ENCODE data around the gene AGAP1. TPM values are rescaled to one million over a fixed set of nuclear protein-coding genes. Genes with fewer than 3 reads are reported as not detected.

The AGAP1 gene
- total RNA-seq, 1 donor from 2014 or later, result 39.4 TPM

DNA sequence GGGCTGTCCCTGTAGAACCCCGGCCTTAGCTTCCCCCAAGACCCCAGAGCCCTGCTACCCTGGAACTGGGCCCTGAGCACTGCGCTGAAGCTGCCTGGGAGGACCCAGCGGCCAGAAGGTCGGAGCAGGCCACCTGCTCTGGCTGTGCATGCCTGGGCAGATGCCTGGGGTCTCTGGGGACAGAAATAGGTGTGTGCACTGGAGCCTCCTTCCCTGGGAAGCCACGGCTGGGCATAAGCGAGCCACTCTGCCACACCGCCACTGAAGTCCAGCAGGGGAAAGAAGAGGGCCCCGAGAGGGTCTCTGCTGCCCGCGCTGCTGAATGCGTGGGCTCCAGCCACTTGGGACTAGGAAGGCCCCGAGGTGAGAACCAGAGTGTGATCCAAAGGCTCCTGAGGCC, 667.7 kb downstream of the AGAP1 start:
- Mint-ChIP-seq H3K9me3 (ENCODE audit: unreplicated experiment) (peaks cover 7% of the 10 kb centered on the region), H3K27me3 (ENCODE audit: low read depth, unreplicated experiment) (peaks cover 69% of the 10 kb centered on the region), H3K4me1 (ENCODE audit: low read depth, unreplicated experiment) (peaks cover 3% of the 10 kb centered on the region), H3K27ac (ENCODE audit: unreplicated experiment) (no peak overlapping the region), H3K4me3 (ENCODE audit: unreplicated experiment) (no peak overlapping the region), H3K36me3 (ENCODE audit: low read depth, unreplicated experiment) (no peaks in the 10 kb centered on the region)
- no peak overlapping the region for H3K27ac ChIP-seq (ENCODE audit: low read depth, low read length)
- TF ChIP-seq CTCF (IDR thresholded peaks at IDR 0.05; ENCODE audit: insufficient read depth, low read depth, low read length) (no peak), EZH2 (IDR thresholded peaks at IDR 0.05; ENCODE audit: insufficient read depth, low read length) (no peak)
- H4K20me1 ChIP-seq (ENCODE audit: insufficient read depth, low read length), result peaks cover 6% of the 10 kb centered on the region
- no peak overlapping the region for H2AFZ ChIP-seq (ENCODE audit: low read depth, low read length)
- FAIRE-seq, result no peak
- peaks cover 38% of the 10 kb centered on the region for H3K27me3 ChIP-seq (ENCODE audit: insufficient read depth, low read length)
- no peaks in the 10 kb centered on the region for H3K36me3 ChIP-seq (ENCODE audit: insufficient read depth, low read length)
- H3K4me2 ChIP-seq (ENCODE audit: low read length), result no peak overlapping the region
- peaks cover 22% of the 10 kb centered on the region for H3K4me1 ChIP-seq (ENCODE audit: insufficient read depth, low read length)
- H3K4me3 ChIP-seq (ENCODE audit: insufficient read depth, low read depth, low read length), result no peak overlapping the region
- H3K9ac ChIP-seq (ENCODE audit: low read length), result no peak overlapping the region
- peaks cover under 1% of the 10 kb centered on the region for H3K79me2 ChIP-seq (ENCODE audit: insufficient read depth, low read length)
- no peaks in the 10 kb centered on the region for H3K9me3 ChIP-seq (ENCODE audit: insufficient read depth, low read depth, low read length)
- no peak for DNase-seq (ENCODE audit: low read depth)

DNA sequence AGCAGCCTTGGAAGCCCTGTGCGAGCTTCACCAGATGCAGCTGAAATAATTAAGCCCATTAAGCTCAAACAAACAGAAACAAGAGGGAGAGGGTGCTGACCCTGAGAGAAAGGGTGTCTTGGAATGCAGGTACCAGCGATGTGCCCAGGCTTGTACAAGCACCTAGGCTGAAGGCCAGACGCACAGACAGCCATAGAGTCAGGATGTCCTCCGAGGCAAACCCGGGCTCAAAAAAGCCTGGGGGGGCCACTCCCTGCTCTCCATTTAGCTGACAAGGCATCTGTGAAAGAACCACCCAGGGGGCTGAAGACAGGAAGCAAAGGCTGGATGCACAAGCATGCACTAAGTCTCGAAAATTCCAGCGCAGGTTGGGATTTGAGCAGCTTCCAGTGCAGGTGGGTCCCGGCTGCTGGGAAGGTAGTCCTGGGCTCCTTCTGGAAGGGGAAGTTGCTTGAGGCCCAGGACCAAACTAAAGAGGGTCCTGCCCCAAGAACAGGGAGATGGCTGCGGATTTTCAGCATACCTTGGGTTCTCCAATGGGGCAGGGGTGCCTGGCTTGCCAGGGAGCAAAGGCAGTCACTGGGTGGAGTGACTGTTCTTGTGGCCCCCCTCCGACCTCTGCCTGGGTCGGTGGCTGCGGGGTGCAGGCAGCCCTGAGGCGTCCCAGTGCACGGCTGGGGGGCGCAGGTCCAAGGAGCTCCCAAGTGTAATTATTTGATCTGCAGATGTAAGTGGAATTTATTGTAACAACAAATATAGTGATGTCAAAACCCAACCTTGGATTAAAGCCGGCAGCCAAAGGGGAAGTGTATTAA, 668.4 kb downstream of the AGAP1 start:
- H3K9ac ChIP-seq (ENCODE audit: low read length), result no peak overlapping the region
- no peak for DNase-seq (ENCODE audit: low read depth)
- H3K4me2 ChIP-seq (ENCODE audit: low read length), result peak overlapping the region; percentile 86
- no peaks in the 10 kb centered on the region for H3K36me3 Mint-ChIP-seq (ENCODE audit: low read depth, unreplicated experiment)
- no peak overlapping the region for H3K27ac ChIP-seq (ENCODE audit: low read depth, low read length)
- no peak overlapping the region for H3K4me3 Mint-ChIP-seq (ENCODE audit: unreplicated experiment)
- H3K27ac Mint-ChIP-seq (ENCODE audit: unreplicated experiment), result no peak overlapping the region
- no peak for FAIRE-seq
- no peak overlapping the region for H2AFZ ChIP-seq (ENCODE audit: low read depth, low read length)
- peaks cover 5% of the 10 kb centered on the region for H3K4me1 Mint-ChIP-seq (ENCODE audit: low read depth, unreplicated experiment)
- no peaks in the 10 kb centered on the region for H3K9me3 ChIP-seq (ENCODE audit: insufficient read depth, low read depth, low read length)
- H4K20me1 ChIP-seq (ENCODE audit: insufficient read depth, low read length), result peaks cover 6% of the 10 kb centered on the region
- H3K79me2 ChIP-seq (ENCODE audit: insufficient read depth, low read length), result peaks cover 5% of the 10 kb centered on the region
- H3K4me1 ChIP-seq (ENCODE audit: insufficient read depth, low read length), result peaks cover 22% of the 10 kb centered on the region
- TF ChIP-seq CTCF (IDR thresholded peaks at IDR 0.05; ENCODE audit: insufficient read depth, low read depth, low read length), result no peak
- no peak for TF ChIP-seq EZH2 (IDR thresholded peaks at IDR 0.05; ENCODE audit: insufficient read depth, low read length)
- peaks cover 43% of the 10 kb centered on the region for H3K27me3 ChIP-seq (ENCODE audit: insufficient read depth, low read length)
- no peaks in the 10 kb centered on the region for H3K36me3 ChIP-seq (ENCODE audit: insufficient read depth, low read length)
- peaks cover 67% of the 10 kb centered on the region for H3K27me3 Mint-ChIP-seq (ENCODE audit: low read depth, unreplicated experiment)
- H3K9me3 Mint-ChIP-seq (ENCODE audit: unreplicated experiment), result peaks cover 9% of the 10 kb centered on the region
- H3K4me3 ChIP-seq (ENCODE audit: insufficient read depth, low read depth, low read length), result no peak overlapping the region

DNA sequence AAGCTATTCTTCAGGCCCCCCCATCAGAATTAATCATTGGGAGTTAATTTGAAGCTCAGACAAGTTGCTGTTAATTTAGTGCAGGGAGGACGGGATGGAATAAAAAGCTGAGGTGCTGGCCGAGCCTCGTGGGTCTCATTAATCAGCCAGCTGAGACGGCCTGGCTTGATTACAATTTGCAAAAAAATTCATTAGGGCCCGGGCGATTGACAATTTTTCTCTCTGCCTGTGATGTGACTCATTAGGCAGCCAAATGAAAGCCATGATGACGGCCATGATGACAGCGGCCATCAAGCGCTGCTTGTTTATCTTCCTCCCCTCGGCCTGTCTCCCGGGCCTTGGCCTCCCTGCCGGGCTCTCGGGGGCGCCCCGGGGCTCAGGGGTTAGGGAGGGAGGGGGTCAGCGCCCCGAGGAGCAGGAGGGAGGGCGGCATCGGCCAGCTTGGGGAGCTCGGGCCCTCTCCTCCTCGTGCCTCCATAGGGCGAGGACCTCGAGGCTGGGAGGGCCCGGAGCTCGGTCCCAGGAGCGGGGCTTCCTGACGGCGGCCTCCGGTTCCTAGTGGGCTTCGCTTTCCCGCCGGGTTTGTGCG, 669.1 kb downstream of the AGAP1 start:
- Mint-ChIP-seq H3K4me3 (ENCODE audit: unreplicated experiment) (no peak overlapping the region), H3K36me3 (ENCODE audit: low read depth, unreplicated experiment) (no peaks in the 10 kb centered on the region), H3K9me3 (ENCODE audit: unreplicated experiment) (peaks cover 9% of the 10 kb centered on the region), H3K27me3 (ENCODE audit: low read depth, unreplicated experiment) (peaks cover 60% of the 10 kb centered on the region), H3K4me1 (ENCODE audit: low read depth, unreplicated experiment) (peaks cover 5% of the 10 kb centered on the region), H3K27ac (ENCODE audit: unreplicated experiment) (no peak overlapping the region)
- Histone ChIP-seq H3K27ac (ENCODE audit: low read depth, low read length) (no peak overlapping the region), H3K27me3 (ENCODE audit: insufficient read depth, low read length) (peaks cover 43% of the 10 kb centered on the region), H3K9ac (ENCODE audit: low read length) (no peak overlapping the region), H3K4me3 (ENCODE audit: insufficient read depth, low read depth, low read length) (no peak overlapping the region), H2AFZ (ENCODE audit: low read depth, low read length) (no peak overlapping the region), H3K4me2 (ENCODE audit: low read length) (peak overlapping the region; percentile 86), H4K20me1 (ENCODE audit: insufficient read depth, low read length) (peaks cover 6% of the 10 kb centered on the region), H3K9me3 (ENCODE audit: insufficient read depth, low read depth, low read length) (no peaks in the 10 kb centered on the region), H3K79me2 (ENCODE audit: insufficient read depth, low read length) (peaks cover 5% of the 10 kb centered on the region), H3K4me1 (ENCODE audit: insufficient read depth, low read length) (peaks cover 22% of the 10 kb centered on the region), H3K36me3 (ENCODE audit: insufficient read depth, low read length) (no peaks in the 10 kb centered on the region)
- DNase-seq (ENCODE audit: low read depth), result no peak
- no peak for FAIRE-seq
- TF ChIP-seq EZH2 (IDR thresholded peaks at IDR 0.05; ENCODE audit: insufficient read depth, low read length) (no peak), CTCF (IDR thresholded peaks at IDR 0.05; ENCODE audit: insufficient read depth, low read depth, low read length) (no peak)
